HG03342 (cell line): ENCODE data around the gene UVRAG.
"Not testable (repeated sequence)": the region's sequence is repeated elsewhere in the genome, so short reads cannot be mapped to it uniquely, and the experiment has no call there.

Source experiments
- ATAC-seq: cut with Tn5 transposase; IDR thresholded peaks from one replicate; pipeline ENCODE4 v1.9.1; 2021; ENCODE audit warnings: mild to moderate bottlenecking, moderate library complexity; ENCODE audit not compliant: unreplicated experiment

The UVRAG gene

GRCh38 chr11:75910426-75911145 is 95.6 kb downstream of the UVRAG start:
- ATAC-seq = no peak

GRCh38 chr11:75911459-75911858 is 96.4 kb downstream of the UVRAG start:
- ATAC-seq = no peak

DNA sequence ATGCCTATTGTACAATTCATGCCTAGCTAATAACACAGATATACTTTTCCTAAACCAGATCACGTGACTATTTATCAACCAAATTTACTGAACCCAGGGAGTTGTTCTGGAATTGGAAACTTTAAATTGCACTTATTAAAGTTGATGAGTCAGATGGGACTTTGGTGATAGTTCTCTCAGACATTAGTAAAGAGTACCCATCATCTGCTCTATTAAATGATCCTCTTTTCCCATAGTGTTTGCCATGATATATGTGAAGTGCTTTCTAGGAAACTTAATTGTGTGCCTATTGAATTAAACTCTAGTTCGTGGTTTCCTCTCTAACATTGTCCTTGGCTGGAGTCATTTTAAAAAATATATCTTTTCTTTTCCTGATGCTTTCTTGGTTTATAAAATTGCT is 99.0 kb downstream of the UVRAG start:
- ATAC-seq = no peak

GRCh38 chr11:75916882-75917281 is 101.9 kb downstream of the UVRAG start:
- ATAC-seq = no peak

DNA sequence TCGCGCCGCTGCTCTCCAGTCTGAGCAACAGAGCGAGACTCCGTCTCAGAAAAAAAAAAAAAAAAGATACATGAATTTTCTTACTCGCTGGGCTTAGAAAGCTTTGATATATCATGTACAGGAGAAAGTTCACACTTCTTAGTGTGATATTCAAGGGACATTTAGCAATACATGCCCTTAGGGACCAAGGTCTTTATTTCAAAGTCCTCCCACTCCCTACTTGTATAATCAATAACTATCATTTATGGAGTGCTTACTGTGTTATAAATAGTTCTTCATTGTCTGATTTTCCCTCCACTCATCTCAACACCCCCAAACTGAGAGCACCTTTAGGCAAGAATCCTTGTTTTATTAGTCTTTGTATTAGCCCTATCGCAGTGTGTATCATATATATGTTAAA is 103.3 kb downstream of the UVRAG start:
- no peak for ATAC-seq

DNA sequence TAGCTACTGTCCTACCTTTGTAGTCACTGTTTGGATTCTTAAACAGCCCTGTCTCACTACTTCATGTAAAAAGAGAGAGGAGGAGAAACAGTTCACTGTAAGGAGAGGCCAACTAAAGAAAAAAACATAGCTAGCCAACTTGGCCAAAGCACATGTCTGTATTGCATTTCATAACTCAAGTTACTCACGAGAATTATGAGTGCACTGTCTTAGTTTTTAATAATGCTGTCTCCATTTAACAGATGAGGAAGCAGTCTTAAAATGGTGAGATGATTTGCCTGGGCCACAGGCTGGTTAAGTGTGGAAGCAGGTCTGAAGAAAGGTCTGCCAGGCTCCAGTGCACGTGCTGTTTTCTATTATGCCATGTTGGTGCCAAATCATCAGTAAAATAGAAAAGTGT is 104.5 kb downstream of the UVRAG start:
- no peak for ATAC-seq

GRCh38 chr11:75920848-75921247 is 105.8 kb downstream of the UVRAG start:
- ATAC-seq = no peak

GRCh38 chr11:75921808-75922207 is 106.8 kb downstream of the UVRAG start:
- no peak for ATAC-seq

DNA sequence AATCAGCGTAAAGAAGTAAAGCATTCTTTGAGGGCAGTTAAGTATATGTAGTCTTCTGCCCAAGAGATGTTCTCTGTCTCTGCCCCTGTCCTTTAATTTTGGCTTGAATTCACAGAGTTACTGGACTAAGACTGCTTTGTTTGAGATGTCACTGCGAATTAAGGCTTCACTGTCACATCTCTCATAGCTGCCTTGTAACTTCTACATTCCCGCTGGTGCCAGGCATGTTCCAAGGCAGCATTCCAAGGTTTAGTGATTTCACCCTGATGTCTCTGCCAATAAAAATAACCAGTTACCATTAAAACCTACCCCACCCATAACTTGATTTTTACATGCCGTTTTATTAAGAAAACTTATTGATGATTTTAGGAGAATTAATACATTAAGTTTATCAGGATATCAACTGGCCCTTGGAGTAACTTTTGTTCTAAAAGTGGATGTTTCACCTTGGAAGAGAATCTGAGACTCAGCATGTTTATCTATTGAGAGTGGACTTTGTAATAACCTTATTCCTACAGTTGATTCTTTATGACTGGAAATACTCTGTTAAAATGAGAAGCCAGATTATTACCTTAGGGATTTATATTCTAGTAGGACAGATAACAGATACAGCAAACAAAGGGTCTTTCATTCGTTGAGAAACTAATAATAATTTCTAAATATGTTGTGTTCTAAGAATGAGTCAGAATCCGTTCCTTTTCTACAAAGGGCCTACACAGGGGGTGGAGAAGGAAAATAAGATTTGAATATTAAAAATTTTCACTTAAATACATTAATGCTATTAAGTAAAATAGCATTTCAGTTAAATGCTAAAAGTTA is 110.2 kb downstream of the UVRAG start:
- no peak for ATAC-seq

- ATAC-seq = no peak
Observed at GRCh38 chr11:75925785-75926164, 110.8 kb downstream of the UVRAG start.

GRCh38 chr11:75929706-75930105 is 114.7 kb downstream of the UVRAG start:
- no peak for ATAC-seq

DNA sequence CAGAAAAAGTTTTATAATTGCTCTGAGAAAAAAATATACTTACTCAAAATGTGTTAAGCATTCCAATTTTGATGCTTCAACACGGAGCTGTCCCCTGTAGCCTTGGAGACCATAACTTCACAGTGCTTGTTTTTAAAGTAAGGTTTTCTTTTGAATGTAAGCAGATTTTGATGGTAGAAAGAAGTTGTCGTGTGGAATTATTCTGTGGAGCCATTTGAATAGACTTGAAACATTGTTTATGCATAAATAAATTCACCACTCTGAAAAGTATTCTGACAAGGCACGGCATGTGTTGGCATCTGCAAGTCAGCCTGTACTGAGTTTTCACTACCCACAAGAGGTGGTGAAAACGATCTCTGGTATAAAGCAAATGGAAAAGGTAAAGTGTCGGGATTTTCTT is 115.5 kb downstream of the UVRAG start:
- ATAC-seq = no peak

DNA sequence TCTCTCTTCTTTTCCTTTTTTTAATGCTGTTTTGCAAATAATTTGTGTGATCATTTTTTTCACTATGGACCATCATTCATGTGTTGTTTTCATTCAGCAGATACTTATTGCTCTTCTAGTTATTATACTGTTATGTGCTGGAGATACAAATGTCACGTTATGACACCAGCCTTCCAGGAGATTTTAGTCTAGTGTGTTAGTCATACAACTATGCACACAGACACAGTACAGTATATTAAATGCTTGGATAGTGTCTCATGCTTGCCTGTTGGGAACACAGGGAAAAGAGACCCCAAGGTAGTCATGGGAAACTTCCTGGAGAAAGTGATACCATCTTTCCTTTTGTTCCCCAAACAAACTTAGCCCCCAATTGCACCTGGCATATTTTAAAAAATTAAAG is 116.1 kb downstream of the UVRAG start:
- no peak for ATAC-seq

GRCh38 chr11:75933736-75934135 is 118.7 kb downstream of the UVRAG start:
- ATAC-seq = not testable (repeated sequence)

DNA sequence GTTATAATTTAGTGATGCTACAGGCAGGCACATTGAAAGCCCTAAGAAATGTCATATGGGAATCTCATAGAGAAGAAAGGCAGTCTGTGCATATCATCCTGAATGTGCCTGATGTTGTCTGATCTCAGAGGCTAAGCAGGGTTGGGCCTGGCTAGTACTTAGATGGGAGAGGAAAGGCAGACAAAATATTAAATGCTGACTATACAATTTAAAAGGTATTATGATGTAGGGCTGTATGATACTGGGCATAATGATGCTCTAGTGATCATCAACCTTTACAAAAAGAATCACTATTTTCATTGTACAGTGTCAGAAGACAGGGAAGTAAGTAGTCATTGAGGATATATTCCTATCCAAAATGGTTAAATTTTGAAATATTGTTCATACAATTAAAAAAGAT is 119.8 kb downstream of the UVRAG start:
- no peak for ATAC-seq

- no peak for ATAC-seq
Observed at GRCh38 chr11:75938543-75938942, 123.5 kb downstream of the UVRAG start.

DNA sequence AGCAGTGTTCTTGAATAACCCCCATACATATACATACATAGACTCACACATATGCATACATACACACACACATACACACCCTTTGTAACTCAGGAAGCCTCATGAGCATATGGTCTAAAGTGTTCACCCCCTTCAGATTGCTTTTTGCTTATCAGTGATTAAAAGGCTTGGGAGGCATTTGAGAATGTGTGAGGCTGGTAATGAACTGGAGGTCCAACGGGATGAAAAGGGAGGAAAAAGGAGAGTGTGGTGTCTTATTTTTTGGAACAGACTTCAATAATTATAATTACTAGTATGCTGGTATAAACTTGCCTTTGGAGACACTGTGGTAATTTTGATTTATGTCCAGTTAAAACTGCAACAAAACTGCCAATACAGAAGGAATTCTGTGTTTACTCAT is 124.5 kb downstream of the UVRAG start:
- ATAC-seq = no peak

- no peak for ATAC-seq
Observed at GRCh38 chr11:75939992-75940391, 125.0 kb downstream of the UVRAG start.

- ATAC-seq = no peak
Observed at GRCh38 chr11:75940911-75941310, 125.9 kb downstream of the UVRAG start.

- no peak for ATAC-seq
Observed at GRCh38 chr11:75944515-75944914, 129.5 kb downstream of the UVRAG start.

DNA sequence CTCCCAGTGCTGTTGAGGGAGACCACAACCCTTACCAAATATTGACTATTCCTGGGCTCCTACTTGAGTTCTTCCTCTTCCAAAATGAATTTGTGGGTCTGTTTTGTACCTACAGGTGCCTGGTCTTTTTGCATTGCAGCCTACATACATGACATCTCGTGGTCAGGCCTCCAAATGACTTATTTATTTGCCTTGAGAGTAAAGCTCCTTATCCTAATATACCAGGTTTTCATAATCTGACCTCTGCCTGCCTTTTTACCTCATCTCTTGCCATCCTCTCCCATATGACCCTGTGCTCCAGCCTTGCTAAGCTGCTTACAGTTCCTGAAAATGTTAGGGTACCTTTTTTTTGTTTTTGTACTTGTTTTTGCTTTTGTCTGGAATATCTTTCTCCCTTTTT is 130.4 kb downstream of the UVRAG start:
- no peak for ATAC-seq

DNA sequence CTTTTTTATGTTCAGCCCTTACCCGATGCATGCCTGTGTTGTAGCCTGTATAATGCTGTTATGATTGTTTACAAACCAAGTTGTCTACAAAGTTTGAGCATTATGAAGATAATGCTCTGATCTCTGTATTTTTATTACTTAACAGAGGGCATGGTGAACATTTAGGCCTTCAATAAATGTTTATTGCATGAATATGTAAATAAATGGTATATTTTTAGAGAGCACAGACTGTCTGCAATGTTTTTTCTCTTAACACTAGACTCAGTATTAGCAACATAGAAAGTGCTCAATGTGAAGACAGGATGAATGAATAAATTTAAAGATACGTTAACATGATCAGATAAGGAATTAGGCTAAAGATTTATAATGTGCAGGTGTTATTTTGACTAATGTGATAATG is 130.9 kb downstream of the UVRAG start:
- ATAC-seq = no peak
